Measurements from ENCODE around the gene MUC20.
"Not testable (repeated sequence)": the region's sequence is repeated elsewhere in the genome, so short reads cannot be mapped to it uniquely, and the experiment has no call there.

MUC20 gene

DNA sequence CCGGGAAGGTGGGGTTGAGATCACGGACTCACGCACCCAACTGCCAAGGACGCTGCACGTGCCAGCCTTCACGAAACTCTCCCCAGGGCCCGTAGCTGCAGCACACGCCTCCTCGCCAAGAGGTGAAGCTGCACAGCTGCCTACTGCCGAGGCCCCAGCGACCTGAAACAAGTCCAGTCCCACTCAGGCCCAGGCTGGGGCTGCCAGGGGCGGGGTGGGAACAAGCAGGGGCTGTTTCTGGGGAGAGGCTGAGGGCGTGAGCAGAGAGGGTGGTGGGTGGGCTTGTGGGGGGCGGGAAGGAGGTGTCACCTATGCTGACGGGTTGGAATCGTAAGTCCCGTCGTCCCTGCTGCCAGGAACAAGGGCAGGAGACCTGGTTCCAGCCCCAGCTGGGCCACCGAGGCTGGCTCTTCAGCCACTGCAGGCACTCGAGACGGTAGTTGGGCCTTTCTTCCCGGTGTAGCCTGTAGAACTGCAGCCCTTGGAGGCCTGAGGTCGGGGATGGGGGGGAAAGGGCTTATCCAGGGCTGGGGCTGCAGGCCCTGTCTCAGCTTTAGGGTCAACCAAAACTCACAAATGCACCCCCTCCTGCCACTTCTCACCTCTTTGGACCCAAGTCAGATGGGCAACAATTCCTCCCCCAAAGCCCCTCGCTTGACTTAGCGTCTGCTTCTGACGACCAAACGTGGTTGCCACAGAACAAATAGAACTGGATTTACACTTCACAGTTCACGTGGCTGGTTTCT is 44.4 kb downstream of the MUC20 start:
- Histone ChIP-seq H3K36me3 (ENCODE audit: insufficient read depth, insufficient read length, low read length) (peaks cover 27% of the 10 kb centered on the region), H3K4me1 (ENCODE audit: insufficient read depth, insufficient read length) (peaks cover 8% of the 10 kb centered on the region), H3K9ac (ENCODE audit: insufficient read length, low read depth) (no peak overlapping the region), H3K27me3 (ENCODE audit: insufficient read depth, insufficient read length) (no peaks in the 10 kb centered on the region), H3K4me3 (ENCODE audit: insufficient read length, low read depth) (no peak overlapping the region), H3K9me3 (ENCODE audit: insufficient read depth, low read length) (no peaks in the 10 kb centered on the region)
- no peak for TF ChIP-seq YY1 (IDR thresholded peaks at IDR 0.05; ENCODE audit: insufficient read depth, insufficient read length)
- no peak for TF ChIP-seq ZNF274 (IDR thresholded peaks at IDR 0.05; ENCODE audit: low read depth, low read length)
- TF ChIP-seq SUZ12 (IDR thresholded peaks at IDR 0.05; ENCODE audit: extremely low read depth, insufficient read depth, insufficient read length), result no peak
- no peak for DNase-seq (ENCODE audit: low read depth, low spot score)

DNA sequence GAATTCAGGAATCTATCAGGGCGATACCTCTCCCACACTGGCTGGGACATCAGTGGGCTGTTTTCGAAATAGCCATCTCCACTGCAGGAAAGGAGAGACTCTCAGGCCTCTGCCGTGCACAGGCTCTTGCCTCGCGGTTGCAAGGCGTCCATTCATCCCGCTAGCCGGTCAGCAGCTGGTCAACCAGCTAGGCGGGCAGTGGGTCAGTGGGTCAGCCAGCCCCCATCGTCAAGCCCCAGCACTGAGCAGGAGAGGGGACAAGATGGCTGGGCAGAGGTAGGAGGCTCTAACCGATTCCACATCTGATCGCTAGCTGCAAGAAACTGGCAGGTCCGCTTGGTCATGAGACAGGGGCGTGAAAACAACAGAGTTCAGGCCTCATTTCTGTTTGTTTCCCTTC is 45.9 kb downstream of the MUC20 start:
- no peak for DNase-seq (ENCODE audit: low read depth, low spot score)
- H3K4me3 ChIP-seq (ENCODE audit: insufficient read length, low read depth), result no peak overlapping the region
- H3K4me1 ChIP-seq (ENCODE audit: insufficient read depth, insufficient read length), result peaks cover 8% of the 10 kb centered on the region
- TF ChIP-seq ZNF274 (IDR thresholded peaks at IDR 0.05; ENCODE audit: low read depth, low read length) (no peak), YY1 (IDR thresholded peaks at IDR 0.05; ENCODE audit: insufficient read depth, insufficient read length) (no peak), SUZ12 (IDR thresholded peaks at IDR 0.05; ENCODE audit: extremely low read depth, insufficient read depth, insufficient read length) (no peak)
- no peak overlapping the region for H3K9ac ChIP-seq (ENCODE audit: insufficient read length, low read depth)
- H3K27me3 ChIP-seq (ENCODE audit: insufficient read depth, insufficient read length), result no peaks in the 10 kb centered on the region
- H3K36me3 ChIP-seq (ENCODE audit: insufficient read depth, insufficient read length, low read length), result peaks cover 24% of the 10 kb centered on the region
- H3K9me3 ChIP-seq (ENCODE audit: insufficient read depth, low read length), result no peaks in the 10 kb centered on the region

- Histone ChIP-seq H3K36me3 (ENCODE audit: insufficient read depth, insufficient read length, low read length) (peaks cover 25% of the 10 kb centered on the region), H3K4me1 (ENCODE audit: insufficient read depth, insufficient read length) (peaks cover 8% of the 10 kb centered on the region), H3K4me3 (ENCODE audit: insufficient read length, low read depth) (no peak overlapping the region), H3K9me3 (ENCODE audit: insufficient read depth, low read length) (no peaks in the 10 kb centered on the region), H3K27me3 (ENCODE audit: insufficient read depth, insufficient read length) (no peaks in the 10 kb centered on the region), H3K9ac (ENCODE audit: insufficient read length, low read depth) (no peak overlapping the region)
- no peak for DNase-seq (ENCODE audit: low read depth, low spot score)
- TF ChIP-seq SUZ12 (IDR thresholded peaks at IDR 0.05; ENCODE audit: extremely low read depth, insufficient read depth, insufficient read length) (no peak), ZNF274 (IDR thresholded peaks at IDR 0.05; ENCODE audit: low read depth, low read length) (no peak), YY1 (IDR thresholded peaks at IDR 0.05; ENCODE audit: insufficient read depth, insufficient read length) (no peak)
Measured at GRCh38 chr3:195767792-195768191, 47.0 kb downstream of the MUC20 start.

DNA sequence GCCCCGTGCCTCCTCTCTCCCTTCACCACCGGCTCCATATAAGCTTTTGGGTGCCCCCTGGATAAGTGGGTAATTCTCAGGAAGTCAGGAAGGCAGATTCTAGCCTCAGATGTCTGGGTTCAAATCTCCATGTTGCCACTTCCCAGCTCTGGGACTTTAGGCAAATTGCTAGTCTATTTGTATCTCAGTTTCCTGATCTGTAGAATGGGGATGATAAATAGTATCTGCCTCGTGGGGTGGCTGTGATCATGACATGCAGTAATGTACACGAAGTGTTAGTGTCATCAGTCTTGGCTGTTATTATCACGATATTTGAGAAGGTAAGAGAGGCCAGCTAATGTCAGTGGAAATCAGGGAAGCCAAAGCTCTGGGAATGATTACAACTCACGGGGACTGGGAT is 47.6 kb downstream of the MUC20 start:
- H3K27me3 ChIP-seq (ENCODE audit: insufficient read depth, insufficient read length), result no peaks in the 10 kb centered on the region
- no peaks in the 10 kb centered on the region for H3K9me3 ChIP-seq (ENCODE audit: insufficient read depth, low read length)
- TF ChIP-seq YY1 (IDR thresholded peaks at IDR 0.05; ENCODE audit: insufficient read depth, insufficient read length), result no peak
- no peak for TF ChIP-seq ZNF274 (IDR thresholded peaks at IDR 0.05; ENCODE audit: low read depth, low read length)
- no peak for TF ChIP-seq SUZ12 (IDR thresholded peaks at IDR 0.05; ENCODE audit: extremely low read depth, insufficient read depth, insufficient read length)
- peaks cover 8% of the 10 kb centered on the region for H3K4me1 ChIP-seq (ENCODE audit: insufficient read depth, insufficient read length)
- no peak overlapping the region for H3K9ac ChIP-seq (ENCODE audit: insufficient read length, low read depth)
- H3K36me3 ChIP-seq (ENCODE audit: insufficient read depth, insufficient read length, low read length), result peaks cover 25% of the 10 kb centered on the region
- H3K4me3 ChIP-seq (ENCODE audit: insufficient read length, low read depth), result no peak overlapping the region
- no peak for DNase-seq (ENCODE audit: low read depth, low spot score)

DNA sequence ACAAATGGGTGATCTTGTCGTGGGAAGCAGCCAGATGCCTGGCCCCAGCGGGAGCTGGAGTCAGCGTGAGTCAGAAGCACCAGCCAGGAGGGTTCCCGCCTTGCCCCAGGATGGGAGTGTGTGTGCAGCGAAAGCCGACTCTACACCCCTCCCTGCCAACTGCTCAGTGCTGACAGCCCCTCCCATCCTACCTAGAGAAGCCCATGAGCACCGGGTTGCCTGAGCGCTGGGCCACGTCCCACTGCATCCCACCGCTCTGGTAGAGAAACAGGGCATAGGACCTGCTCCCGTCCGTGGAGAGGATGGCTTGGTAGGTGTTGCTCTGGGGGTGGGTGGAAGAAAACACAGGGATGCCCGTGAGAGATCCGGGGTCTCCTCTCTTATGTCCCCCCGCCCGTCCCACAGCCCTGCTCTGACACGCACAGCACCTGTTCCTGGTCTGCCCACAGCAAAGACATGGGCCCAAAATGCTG is 48.1 kb downstream of the MUC20 start:
- no peak for TF ChIP-seq ZNF274 (IDR thresholded peaks at IDR 0.05; ENCODE audit: low read depth, low read length)
- TF ChIP-seq YY1 (IDR thresholded peaks at IDR 0.05; ENCODE audit: insufficient read depth, insufficient read length), result no peak
- no peak for TF ChIP-seq SUZ12 (IDR thresholded peaks at IDR 0.05; ENCODE audit: extremely low read depth, insufficient read depth, insufficient read length)
- no peaks in the 10 kb centered on the region for H3K27me3 ChIP-seq (ENCODE audit: insufficient read depth, insufficient read length)
- no peaks in the 10 kb centered on the region for H3K9me3 ChIP-seq (ENCODE audit: insufficient read depth, low read length)
- H3K4me3 ChIP-seq (ENCODE audit: insufficient read length, low read depth), result no peak overlapping the region
- no peak overlapping the region for H3K9ac ChIP-seq (ENCODE audit: insufficient read length, low read depth)
- DNase-seq (ENCODE audit: low read depth, low spot score), result no peak
- H3K36me3 ChIP-seq (ENCODE audit: insufficient read depth, insufficient read length, low read length), result peaks cover 29% of the 10 kb centered on the region
- H3K4me1 ChIP-seq (ENCODE audit: insufficient read depth, insufficient read length), result peaks cover 4% of the 10 kb centered on the region

- Histone ChIP-seq H3K4me1 (ENCODE audit: insufficient read depth, insufficient read length) (peaks cover 4% of the 10 kb centered on the region), H3K4me3 (ENCODE audit: insufficient read length, low read depth) (no peak overlapping the region), H3K9ac (ENCODE audit: insufficient read length, low read depth) (no peak overlapping the region), H3K36me3 (ENCODE audit: insufficient read depth, insufficient read length, low read length) (peaks cover 35% of the 10 kb centered on the region), H3K27me3 (ENCODE audit: insufficient read depth, insufficient read length) (no peaks in the 10 kb centered on the region), H3K9me3 (ENCODE audit: insufficient read depth, low read length) (no peaks in the 10 kb centered on the region)
- no peak for DNase-seq (ENCODE audit: low read depth, low spot score)
- no peak for TF ChIP-seq YY1 (IDR thresholded peaks at IDR 0.05; ENCODE audit: insufficient read depth, insufficient read length)
- TF ChIP-seq ZNF274 (IDR thresholded peaks at IDR 0.05; ENCODE audit: low read depth, low read length), result no peak
- TF ChIP-seq SUZ12 (IDR thresholded peaks at IDR 0.05; ENCODE audit: extremely low read depth, insufficient read depth, insufficient read length), result no peak
Measured at GRCh38 chr3:195769551-195769950, 48.8 kb downstream of the MUC20 start.

DNA sequence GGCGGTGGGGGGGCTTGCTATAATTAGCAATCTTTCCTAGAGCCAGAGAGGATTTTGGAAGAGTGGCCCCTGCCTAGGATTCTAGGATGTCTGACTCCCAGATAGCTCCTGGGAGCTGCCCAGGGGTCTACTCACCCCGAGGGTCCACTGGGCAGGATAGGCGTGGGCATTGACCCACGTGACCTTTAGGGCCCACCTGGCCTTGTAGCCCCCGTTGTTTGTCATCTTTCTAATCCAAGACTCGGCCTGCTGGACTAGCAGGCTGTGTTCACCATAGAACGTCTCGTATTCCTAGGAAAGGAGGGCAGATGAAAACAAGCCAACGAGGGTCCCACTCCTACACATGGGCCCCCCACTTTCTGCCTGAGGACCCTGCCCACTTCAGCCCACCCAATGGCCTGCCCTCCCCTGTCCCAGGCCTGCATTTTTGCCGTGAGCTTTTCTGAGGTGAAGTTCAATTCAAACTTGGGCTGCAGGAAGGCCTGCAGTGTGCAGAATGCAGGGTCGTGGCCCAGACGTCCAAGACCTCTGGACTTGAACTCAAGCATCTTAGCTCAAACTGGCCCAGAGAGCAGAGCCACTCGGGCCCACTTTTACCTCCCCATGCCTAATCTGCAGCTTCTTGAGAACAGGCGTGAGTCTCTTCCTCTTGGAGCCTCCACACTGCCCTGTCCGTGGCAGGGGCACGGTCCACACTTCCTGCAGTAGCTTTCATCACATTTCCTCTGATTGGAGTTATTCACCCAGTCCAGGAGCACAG is 49.5 kb downstream of the MUC20 start:
- Histone ChIP-seq H3K9me3 (ENCODE audit: insufficient read depth, low read length) (no peaks in the 10 kb centered on the region), H3K4me3 (ENCODE audit: insufficient read length, low read depth) (no peak overlapping the region), H3K27me3 (ENCODE audit: insufficient read depth, insufficient read length) (no peaks in the 10 kb centered on the region), H3K4me1 (ENCODE audit: insufficient read depth, insufficient read length) (peaks cover 4% of the 10 kb centered on the region), H3K9ac (ENCODE audit: insufficient read length, low read depth) (no peak overlapping the region), H3K36me3 (ENCODE audit: insufficient read depth, insufficient read length, low read length) (peaks cover 35% of the 10 kb centered on the region)
- no peak for TF ChIP-seq SUZ12 (IDR thresholded peaks at IDR 0.05; ENCODE audit: extremely low read depth, insufficient read depth, insufficient read length)
- TF ChIP-seq YY1 (IDR thresholded peaks at IDR 0.05; ENCODE audit: insufficient read depth, insufficient read length), result no peak
- no peak for TF ChIP-seq ZNF274 (IDR thresholded peaks at IDR 0.05; ENCODE audit: low read depth, low read length)
- DNase-seq (ENCODE audit: low read depth, low spot score), result no peak

DNA sequence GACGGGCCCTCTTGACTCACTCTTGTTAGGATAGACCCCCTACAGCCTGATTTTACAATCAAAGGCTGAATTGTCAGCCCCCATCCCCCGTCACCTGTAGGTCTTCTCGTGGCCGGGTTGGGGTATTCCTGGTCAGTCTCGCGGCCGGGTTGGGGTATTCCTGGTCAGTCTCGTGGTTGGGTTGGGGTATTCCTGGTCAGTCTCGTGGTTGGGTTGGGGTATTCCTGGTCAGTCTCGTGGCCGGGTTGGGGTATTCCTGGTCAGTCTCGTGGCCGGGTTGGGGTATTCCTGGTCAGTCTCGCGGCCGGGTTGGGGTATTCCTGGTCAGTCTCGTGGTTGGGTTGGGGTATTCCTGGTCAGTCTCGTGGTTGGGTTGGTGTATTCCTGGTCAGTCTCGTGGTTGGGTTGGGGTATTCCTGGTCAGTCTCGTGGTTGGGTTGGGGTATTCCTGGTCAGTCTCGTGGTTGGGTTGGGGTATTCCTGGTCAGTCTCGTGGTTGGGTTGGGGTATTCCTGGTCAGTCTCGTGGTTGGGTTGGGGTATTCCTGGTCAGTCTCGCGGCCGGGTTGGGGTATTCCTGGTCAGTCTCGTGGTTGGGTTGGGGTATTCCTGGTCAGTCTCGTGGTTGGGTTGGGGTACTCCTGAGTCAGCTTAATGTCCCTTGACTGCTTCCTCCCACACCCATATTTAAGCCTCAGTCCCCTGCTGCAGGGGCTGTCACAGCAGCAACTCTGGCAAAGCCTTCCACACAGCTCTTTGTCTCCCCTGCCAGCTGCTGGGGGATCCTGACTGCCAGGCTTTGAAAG is 50.3 kb downstream of the MUC20 start:
- H3K4me3 ChIP-seq (ENCODE audit: insufficient read length, low read depth); H3K9me3 ChIP-seq (ENCODE audit: insufficient read depth, low read length); H3K4me1 ChIP-seq (ENCODE audit: insufficient read depth, insufficient read length); DNase-seq (ENCODE audit: low read depth, low spot score); H3K27me3 ChIP-seq (ENCODE audit: insufficient read depth, insufficient read length); H3K9ac ChIP-seq (ENCODE audit: insufficient read length, low read depth): not testable (repeated sequence)
- peaks cover 35% of the 10 kb centered on the region for H3K36me3 ChIP-seq (ENCODE audit: insufficient read depth, insufficient read length, low read length)

Measured in NT2/D1 (cell line).